Measurements from ENCODE around the gene MCMBP.
"Not testable (repeated sequence)": the region's sequence is repeated elsewhere in the genome, so short reads cannot be mapped to it uniquely, and the experiment has no call there.

Gene MCMBP

GRCh38 chr10:119872610-119872859, at the start of gene MCMBP:
Gene MCMBP, minus strand, starts transcription at chr10:119872843. Its CDS starts 259 bp downstream, at chr10:119872584.
- no peak for DNase-seq (ENCODE audit: low spot score)

- peak; percentile 33 for DNase-seq (ENCODE audit: low spot score)
Observed at GRCh38 chr10:119919826-119920225, 47.2 kb upstream of the MCMBP start.

- DNase-seq (ENCODE audit: low spot score): no peak
Observed at GRCh38 chr10:119919271-119919670, 46.6 kb upstream of the MCMBP start.

GRCh38 chr10:119917777-119918176, 45.1 kb upstream of the MCMBP start:
- no peak for DNase-seq (ENCODE audit: low spot score)

- DNase-seq (ENCODE audit: low spot score): no peak
Observed at GRCh38 chr10:119910689-119911088, 38.0 kb upstream of the MCMBP start.

- no peak for DNase-seq (ENCODE audit: low spot score)
Observed at GRCh38 chr10:119908166-119908565, 35.5 kb upstream of the MCMBP start.

GRCh38 chr10:119907695-119908094, 35.1 kb upstream of the MCMBP start:
- not testable (repeated sequence) for DNase-seq (ENCODE audit: low spot score)

- DNase-seq (ENCODE audit: low spot score): no peak
Observed at GRCh38 chr10:119903946-119904666, 31.5 kb upstream of the MCMBP start.

GRCh38 chr10:119898577-119898976, 25.9 kb upstream of the MCMBP start:
- no peak for DNase-seq (ENCODE audit: low spot score)

GRCh38 chr10:119896937-119897770, 24.5 kb upstream of the MCMBP start:
- DNase-seq (ENCODE audit: low spot score): no peak

- no peak for DNase-seq (ENCODE audit: low spot score)
Observed at GRCh38 chr10:119896061-119896655, 23.5 kb upstream of the MCMBP start.

- DNase-seq (ENCODE audit: low spot score): no peak
Observed at GRCh38 chr10:119893845-119894427, 21.3 kb upstream of the MCMBP start.

GRCh38 chr10:119893074-119893473, 20.4 kb upstream of the MCMBP start:
- DNase-seq (ENCODE audit: low spot score): no peak

GRCh38 chr10:119892188-119893065, 19.8 kb upstream of the MCMBP start, which contains the start of gene SEC23IP:
Gene SEC23IP, plus strand, starts transcription at chr10:119892730. Its CDS starts 53 bp downstream, at chr10:119892783.
- DNase-seq (ENCODE audit: low spot score): peak; percentile 88

- not testable (repeated sequence) for DNase-seq (ENCODE audit: low spot score)
Observed at GRCh38 chr10:119891849-119892187, 19.2 kb upstream of the MCMBP start.

- DNase-seq (ENCODE audit: low spot score): not testable (repeated sequence)
Observed at GRCh38 chr10:119890307-119890706, 17.7 kb upstream of the MCMBP start.

GRCh38 chr10:119889201-119889600, 16.6 kb upstream of the MCMBP start:
- not testable (repeated sequence) for DNase-seq (ENCODE audit: low spot score)

GRCh38 chr10:119888715-119889114, 16.1 kb upstream of the MCMBP start:
- not testable (repeated sequence) for DNase-seq (ENCODE audit: low spot score)

GRCh38 chr10:119886070-119886469, 13.4 kb upstream of the MCMBP start:
- DNase-seq (ENCODE audit: low spot score): not testable (repeated sequence)

- not testable (repeated sequence) for DNase-seq (ENCODE audit: low spot score)
Observed at GRCh38 chr10:119883901-119884611, 11.4 kb upstream of the MCMBP start.

- DNase-seq (ENCODE audit: low spot score): no peak
Observed at GRCh38 chr10:119878524-119878923, 5.9 kb upstream of the MCMBP start.

Measured in germinal center (tissue), 1 donor.